SIG-M5 treated with dmso at 0.1 percent for 504 hours (cell line): ENCODE results near the gene SSRP1.

ENCODE experiments used
- DNase-seq: peaks from one replicate; lab custom pipeline; 2025; ENCODE audit not compliant: unreplicated experiment; lab: John Stamatoyannopoulos, UW

SSRP1 gene

GRCh38 chr11:57276169-57276970, 59.3 kb downstream of the SSRP1 start:
- no peak for DNase-seq
